Measurements from ENCODE around the gene SLC25A15. TPM values are rescaled to one million over a fixed set of nuclear protein-coding genes. Genes with fewer than 3 reads are reported as not detected.
"Not testable (repeated sequence)": the region's sequence is repeated elsewhere in the genome, so short reads cannot be mapped to it uniquely, and the experiment has no call there.

Gene SLC25A15
- total RNA-seq, 2 donors from 2014 or later, result 23.2 to 36.9 TPM

DNA sequence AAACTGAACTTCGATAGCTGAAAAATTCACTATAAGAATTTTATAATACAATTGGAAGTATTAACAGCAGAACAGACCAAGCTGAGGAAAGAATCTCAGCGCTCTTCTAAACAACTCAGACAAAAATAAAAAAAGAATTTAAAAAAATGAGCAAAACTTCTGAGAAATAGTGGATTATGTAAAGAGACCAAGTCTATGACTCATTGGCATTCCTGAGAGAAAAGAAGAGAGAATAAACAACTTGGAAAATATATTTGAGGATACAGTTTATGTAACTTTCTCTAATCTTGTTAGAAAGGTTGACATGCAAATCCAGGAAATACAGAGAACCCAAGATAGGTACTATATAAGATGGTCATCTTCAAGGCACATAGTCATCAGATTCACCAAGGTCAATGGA lies 25.4 kb downstream of the SLC25A15 start:
- Histone ChIP-seq H3K9me3 (ENCODE audit: control insufficient read depth, low read length) (peaks cover 19% of the 10 kb centered on the region), H3K27ac (ENCODE audit: low read depth, low read length) (no peak overlapping the region), H3K4me3 (ENCODE audit: low read length) (no peak overlapping the region), H3K4me1 (ENCODE audit: control insufficient read depth, insufficient read depth, low read length) (no peaks in the 10 kb centered on the region), H3K27me3 (ENCODE audit: control insufficient read depth, insufficient read depth, low read length, poor library complexity, severe bottlenecking) (no peaks in the 10 kb centered on the region), H3K9ac (ENCODE audit: extremely low read depth, low read length, poor library complexity, severe bottlenecking) (no peak overlapping the region), H3K36me3 (ENCODE audit: control insufficient read depth, insufficient read depth, low read length) (peaks cover 18% of the 10 kb centered on the region)
- Mint-ChIP-seq H3K4me1 (no peaks in the 10 kb centered on the region), H3K36me3 (ENCODE audit: low read depth) (peaks cover 32% of the 10 kb centered on the region), H3K27ac (no peak overlapping the region), H3K27me3 (ENCODE audit: insufficient read depth) (peaks cover 14% of the 10 kb centered on the region), H3K4me3 (no peak overlapping the region), H3K9me3 (peaks cover 20% of the 10 kb centered on the region)
- TF ChIP-seq, protein P1, sequence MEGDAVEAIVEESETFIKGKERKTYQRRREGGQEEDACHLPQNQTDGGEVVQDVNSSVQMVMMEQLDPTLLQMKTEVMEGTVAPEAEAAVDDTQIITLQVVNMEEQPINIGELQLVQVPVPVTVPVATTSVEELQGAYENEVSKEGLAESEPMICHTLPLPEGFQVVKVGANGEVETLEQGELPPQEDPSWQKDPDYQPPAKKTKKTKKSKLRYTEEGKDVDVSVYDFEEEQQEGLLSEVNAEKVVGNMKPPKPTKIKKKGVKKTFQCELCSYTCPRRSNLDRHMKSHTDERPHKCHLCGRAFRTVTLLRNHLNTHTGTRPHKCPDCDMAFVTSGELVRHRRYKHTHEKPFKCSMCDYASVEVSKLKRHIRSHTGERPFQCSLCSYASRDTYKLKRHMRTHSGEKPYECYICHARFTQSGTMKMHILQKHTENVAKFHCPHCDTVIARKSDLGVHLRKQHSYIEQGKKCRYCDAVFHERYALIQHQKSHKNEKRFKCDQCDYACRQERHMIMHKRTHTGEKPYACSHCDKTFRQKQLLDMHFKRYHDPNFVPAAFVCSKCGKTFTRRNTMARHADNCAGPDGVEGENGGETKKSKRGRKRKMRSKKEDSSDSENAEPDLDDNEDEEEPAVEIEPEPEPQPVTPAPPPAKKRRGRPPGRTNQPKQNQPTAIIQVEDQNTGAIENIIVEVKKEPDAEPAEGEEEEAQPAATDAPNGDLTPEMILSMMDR (conservative IDR thresholded peaks at IDR 0.05), result no peak
- no peak for DNase-seq
- WGBS, 2 experiments (ENCODE audit: insufficient coverage in 1 of 2, insufficient read length in 1 of 2), result 100% methylated on average over 1 of the region's 2 CpGs; no CpG with 5 or more reads in 1 of the 2 experiments

DNA sequence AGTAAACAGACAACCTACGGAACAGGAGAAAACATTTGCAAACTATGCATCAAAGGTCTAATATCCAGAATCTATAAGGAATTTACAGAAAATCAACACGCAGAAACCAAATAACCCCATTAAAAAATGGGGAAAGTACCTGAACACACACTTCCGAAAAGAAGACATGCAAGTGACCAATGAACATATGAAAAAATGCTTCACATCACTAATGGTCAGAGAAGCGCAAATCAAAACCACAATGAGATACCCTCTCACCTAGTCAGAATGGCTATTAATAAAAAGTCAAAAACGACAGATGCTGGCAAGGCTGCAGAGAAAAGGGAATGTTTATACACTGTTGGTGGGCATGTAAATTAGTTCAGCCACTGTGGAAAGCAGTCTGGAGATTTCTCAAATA lies 29.5 kb downstream of the SLC25A15 start:
- H3K27me3 ChIP-seq (ENCODE audit: control insufficient read depth, insufficient read depth, low read length, poor library complexity, severe bottlenecking), result no peaks in the 10 kb centered on the region
- peaks cover 4% of the 10 kb centered on the region for H3K36me3 ChIP-seq (ENCODE audit: control insufficient read depth, insufficient read depth, low read length)
- no peak overlapping the region for H3K9ac ChIP-seq (ENCODE audit: extremely low read depth, low read length, poor library complexity, severe bottlenecking)
- no peaks in the 10 kb centered on the region for H3K4me1 ChIP-seq (ENCODE audit: control insufficient read depth, insufficient read depth, low read length)
- no peak overlapping the region for H3K27ac ChIP-seq (ENCODE audit: low read depth, low read length)
- H3K4me3 ChIP-seq (ENCODE audit: low read length), result no peak overlapping the region
- no peak for DNase-seq
- Mint-ChIP-seq H3K4me1 (no peaks in the 10 kb centered on the region), H3K36me3 (ENCODE audit: low read depth) (peaks cover 5% of the 10 kb centered on the region), H3K4me3 (no peak overlapping the region), H3K9me3 (peaks cover 20% of the 10 kb centered on the region), H3K27ac (no peak overlapping the region), H3K27me3 (ENCODE audit: insufficient read depth) (peaks cover 14% of the 10 kb centered on the region)
- peaks cover 19% of the 10 kb centered on the region for H3K9me3 ChIP-seq (ENCODE audit: control insufficient read depth, low read length)
- 90 to 93% methylated on average over 2 to 5 of the region's 5 CpGs for WGBS, 2 experiments (ENCODE audit: insufficient coverage in 1 of 2, insufficient read length in 1 of 2)
- TF ChIP-seq, protein P1 (conservative IDR thresholded peaks at IDR 0.05), result no peak

DNA sequence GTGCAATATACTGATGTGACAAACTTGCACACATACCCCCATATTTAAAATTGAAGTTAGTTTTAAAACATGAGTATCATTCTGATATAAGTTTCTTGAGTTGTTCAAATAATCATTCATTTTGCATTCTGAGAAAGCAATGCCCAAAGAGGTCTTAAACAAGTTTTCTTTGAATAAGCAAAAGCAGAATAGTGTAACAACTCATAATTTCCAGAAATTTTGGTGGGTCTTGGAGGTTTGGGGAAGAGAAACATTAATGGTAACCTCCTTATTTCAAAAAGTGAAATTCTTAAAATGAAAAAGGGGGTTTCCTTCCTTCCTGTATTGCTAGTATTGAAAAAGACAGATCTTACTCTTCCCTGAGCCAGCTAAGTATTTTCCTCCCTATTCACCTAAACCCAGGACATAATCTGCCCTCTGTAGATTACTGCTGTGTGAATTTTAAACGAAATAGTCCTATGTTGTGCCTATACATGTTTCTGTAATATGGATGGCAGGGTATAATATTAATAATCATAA lies 30.4 kb downstream of the SLC25A15 start:
- Histone ChIP-seq H3K4me1 (ENCODE audit: control insufficient read depth, insufficient read depth, low read length) (no peaks in the 10 kb centered on the region), H3K27me3 (ENCODE audit: control insufficient read depth, insufficient read depth, low read length, poor library complexity, severe bottlenecking) (no peaks in the 10 kb centered on the region), H3K9me3 (ENCODE audit: control insufficient read depth, low read length) (peaks cover 12% of the 10 kb centered on the region), H3K36me3 (ENCODE audit: control insufficient read depth, insufficient read depth, low read length) (no peaks in the 10 kb centered on the region), H3K4me3 (ENCODE audit: low read length) (no peak overlapping the region), H3K9ac (ENCODE audit: extremely low read depth, low read length, poor library complexity, severe bottlenecking) (no peak overlapping the region), H3K27ac (ENCODE audit: low read depth, low read length) (no peak overlapping the region)
- TF ChIP-seq, protein P1 (conservative IDR thresholded peaks at IDR 0.05), result no peak
- no CpG with 5 or more reads among the region's 1 CpG for WGBS, 2 experiments (ENCODE audit: insufficient coverage in 1 of 2, insufficient read length in 1 of 2)
- Mint-ChIP-seq H3K27ac (no peak overlapping the region), H3K9me3 (peaks cover 18% of the 10 kb centered on the region), H3K4me3 (no peak overlapping the region), H3K4me1 (no peaks in the 10 kb centered on the region), H3K27me3 (ENCODE audit: insufficient read depth) (peaks cover 14% of the 10 kb centered on the region), H3K36me3 (ENCODE audit: low read depth) (peaks cover 2% of the 10 kb centered on the region)
- no peak for DNase-seq

DNA sequence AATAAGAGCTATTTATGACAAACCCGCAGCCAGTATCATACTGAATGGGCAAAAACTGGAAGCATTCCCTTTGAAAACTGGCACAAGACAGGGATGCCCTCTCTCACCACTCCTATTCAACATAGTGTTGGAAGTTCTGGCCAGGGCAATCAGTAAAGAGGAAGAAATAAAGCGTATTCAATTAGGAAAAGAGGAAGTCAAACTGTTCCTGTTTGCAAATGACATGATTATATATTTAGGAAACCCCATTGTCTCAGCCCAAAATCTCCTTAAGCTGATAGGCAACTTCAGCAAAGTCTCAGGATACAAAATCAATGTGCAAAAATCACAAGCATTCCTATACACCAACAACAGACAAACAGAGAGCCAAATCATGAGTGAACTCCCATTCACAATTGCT lies 50.3 kb downstream of the SLC25A15 start:
- not testable (repeated sequence) for H3K27me3 ChIP-seq (ENCODE audit: control insufficient read depth, insufficient read depth, low read length, poor library complexity, severe bottlenecking); H3K4me1 ChIP-seq (ENCODE audit: control insufficient read depth, insufficient read depth, low read length); H3K9me3 ChIP-seq (ENCODE audit: control insufficient read depth, low read length); H3K9ac ChIP-seq (ENCODE audit: extremely low read depth, low read length, poor library complexity, severe bottlenecking); H3K9me3 Mint-ChIP-seq; H3K4me1 Mint-ChIP-seq; DNase-seq; H3K36me3 Mint-ChIP-seq (ENCODE audit: low read depth); H3K4me3 Mint-ChIP-seq; H3K36me3 ChIP-seq (ENCODE audit: control insufficient read depth, insufficient read depth, low read length); H3K27ac Mint-ChIP-seq; H3K27me3 Mint-ChIP-seq (ENCODE audit: insufficient read depth); H3K27ac ChIP-seq (ENCODE audit: low read depth, low read length); H3K4me3 ChIP-seq (ENCODE audit: low read length)
- whole genome bisulfite sequencing, 2 experiments (ENCODE audit: insufficient coverage in 1 of 2, insufficient read length in 1 of 2), result 86% methylated on average over 1 of the region's 2 CpGs; no CpG with 5 or more reads in 1 of the 2 experiments

DNA sequence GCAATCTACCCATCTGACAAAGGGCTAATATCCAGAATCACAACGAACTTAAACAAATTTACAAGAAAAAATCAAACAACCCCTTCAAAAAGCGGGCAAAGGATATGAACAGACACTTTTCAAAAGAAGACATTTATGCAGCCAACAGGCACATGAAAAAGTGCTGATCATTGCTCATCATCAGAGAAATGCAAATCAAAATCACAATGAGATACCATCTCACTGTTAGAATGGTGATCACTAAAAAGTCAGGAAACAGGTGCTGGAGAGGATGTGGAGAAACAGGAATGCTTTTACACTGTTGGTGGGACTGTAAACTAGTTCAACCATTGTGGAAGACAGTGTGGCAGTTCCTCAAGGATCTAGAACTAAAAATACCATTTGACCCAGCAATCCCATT lies 51.5 kb downstream of the SLC25A15 start:
- not testable (repeated sequence) for H3K36me3 Mint-ChIP-seq (ENCODE audit: low read depth); H3K4me3 Mint-ChIP-seq; H3K9me3 Mint-ChIP-seq; H3K4me1 Mint-ChIP-seq; H3K9me3 ChIP-seq (ENCODE audit: control insufficient read depth, low read length); H3K27me3 ChIP-seq (ENCODE audit: control insufficient read depth, insufficient read depth, low read length, poor library complexity, severe bottlenecking); H3K4me3 ChIP-seq (ENCODE audit: low read length); H3K9ac ChIP-seq (ENCODE audit: extremely low read depth, low read length, poor library complexity, severe bottlenecking); H3K36me3 ChIP-seq (ENCODE audit: control insufficient read depth, insufficient read depth, low read length); H3K4me1 ChIP-seq (ENCODE audit: control insufficient read depth, insufficient read depth, low read length); H3K27ac Mint-ChIP-seq; H3K27ac ChIP-seq (ENCODE audit: low read depth, low read length); DNase-seq; H3K27me3 Mint-ChIP-seq (ENCODE audit: insufficient read depth)
- 93% methylated on average over 2 of the region's 2 CpGs; no CpG with 5 or more reads in 1 of the 2 experiments for WGBS, 2 experiments (ENCODE audit: insufficient coverage in 1 of 2, insufficient read length in 1 of 2)
